Measurements from ENCODE around the gene ABHD15. TPM values are rescaled to one million over a fixed set of nuclear protein-coding genes. Genes with fewer than 3 reads are reported as not detected.
A peak's percentile ranks its signal among the peaks of the same experiment; 100 is the strongest.

Gene ABHD15
- total RNA-seq, 4 donors from 2014 or later = 19.0 to 41.2 (median 32.2) TPM

- H3K27ac ChIP-seq = peak within 1 kb of the TSS; percentile 79 to 90 (median 83)
- no peak for TF ChIP-seq CTCF (IDR thresholded peaks at IDR 0.05)
- TF ChIP-seq POLR2A (IDR thresholded peaks at IDR 0.05) = peak in 1 of 2 donors; percentile 58
These were observed 22.9 kb upstream of the ABHD15 start, which contains the start of gene GIT1 for GRCh38 chr17:29589524-29590410. GIT1 (minus strand) TSS chr17:29589648; CDS start chr17:29589378, 270 bp downstream.

GRCh38 chr17:29588562-29589411 is 21.9 kb upstream of the ABHD15 start:
- peaks cover 9 to 53% (median 42%) of the 10 kb centered on the region in 4 donors for H3K4me1 ChIP-seq
- DNase-seq = peak; percentile 59 to 73 (median 69)
- TF ChIP-seq CTCF (IDR thresholded peaks at IDR 0.05) (no peak), POLR2A (IDR thresholded peaks at IDR 0.05) (no peak)

More at GRCh38 chr17:29589524-29590410, 22.9 kb upstream of the ABHD15 start, which contains the start of gene GIT1:
- no peaks in the 10 kb centered on the region for H3K9me3 ChIP-seq
- H3K4me3 ChIP-seq = peak within 1 kb of the TSS; percentile 62 to 95 (median 86)
- peaks cover 9 to 59% (median 48%) of the 10 kb centered on the region in 4 donors for H3K4me1 ChIP-seq
- no peaks in the 10 kb centered on the region for H3K36me3 ChIP-seq
- H3K27me3 ChIP-seq = no peaks in the 10 kb centered on the region
- DNase-seq = peak; percentile 84 to 94 (median 89)

GRCh38 chr17:29588017-29588561 is 21.3 kb upstream of the ABHD15 start:
- Histone ChIP-seq H3K36me3 (no peaks in the 10 kb centered on the region), H3K4me3 (peak overlapping the region; percentile 62 to 95 (median 86)), H3K27ac (peak overlapping the region; percentile 55 to 90 (median 74)), H3K4me1 (peaks cover 9 to 49% (median 41%) of the 10 kb centered on the region in 4 donors), H3K9me3 (no peaks in the 10 kb centered on the region), H3K27me3 (no peaks in the 10 kb centered on the region)
- TF ChIP-seq CTCF (IDR thresholded peaks at IDR 0.05) (no peak), POLR2A (IDR thresholded peaks at IDR 0.05) (no peak)
- DNase-seq = no peak

More at GRCh38 chr17:29588562-29589411, 21.9 kb upstream of the ABHD15 start:
- no peaks in the 10 kb centered on the region for H3K9me3 ChIP-seq
- peak overlapping the region; percentile 62 to 95 (median 86) for H3K4me3 ChIP-seq
- no peaks in the 10 kb centered on the region for H3K36me3 ChIP-seq
- H3K27me3 ChIP-seq = no peaks in the 10 kb centered on the region
- H3K27ac ChIP-seq = peak overlapping the region; percentile 55 to 90 (median 74)

GRCh38 chr17:29587591-29587990 is 20.8 kb upstream of the ABHD15 start:
- no peaks in the 10 kb centered on the region for H3K9me3 ChIP-seq
- H3K4me1 ChIP-seq = peaks cover 9 to 46% (median 38%) of the 10 kb centered on the region in 4 donors
- H3K4me3 ChIP-seq = peak overlapping the region in 1 of 4 donors; percentile 95
- peak overlapping the region in 1 of 4 donors; percentile 25 for H3K27ac ChIP-seq
- TF ChIP-seq POLR2A (IDR thresholded peaks at IDR 0.05) = no peak
- no peak for TF ChIP-seq CTCF (IDR thresholded peaks at IDR 0.05)
- H3K36me3 ChIP-seq = peaks cover 0 to 4% (median 0%) of the 10 kb centered on the region in 3 donors
- H3K27me3 ChIP-seq = no peaks in the 10 kb centered on the region
- no peak for DNase-seq

All from Peyer's patch (tissue), 4 donors.